Inflammatory macrophage treated with lipopolysaccharide for 4 hours (primary cell): Measurements from ENCODE around the gene MICALL1.
"Not testable (repeated sequence)": the region's sequence is repeated elsewhere in the genome, so short reads cannot be mapped to it uniquely, and the experiment has no call there.

Experiments
- DNase-seq: peaks from one replicate; pipeline ENCODE4 v3.0.0-alpha.2; 2020

The MICALL1 gene

DNA sequence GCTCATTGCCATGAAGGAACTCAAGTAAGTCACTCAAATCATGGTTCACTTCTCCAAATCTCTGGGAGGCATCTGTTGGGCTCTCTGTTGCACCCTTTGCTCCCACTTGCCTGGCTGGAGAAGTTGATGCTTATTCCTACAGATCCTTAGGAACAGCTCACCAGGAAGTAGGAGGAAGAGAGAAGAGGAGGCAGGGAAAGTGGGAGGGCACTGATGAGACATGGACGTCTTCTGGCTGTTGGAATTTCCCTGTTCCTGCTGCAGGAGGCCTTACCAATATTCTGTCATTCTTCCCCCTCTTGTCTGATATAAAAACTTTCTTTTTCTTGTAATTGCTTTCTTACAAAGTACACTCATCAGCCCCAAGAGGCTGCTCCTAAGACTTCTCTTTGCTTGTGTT is 61.0 kb downstream of the MICALL1 start:
- DNase-seq: no peak

- DNase-seq: no peak
These were observed 61.7 kb downstream of the MICALL1 start for GRCh38 chr22:37967637-37968451.

DNA sequence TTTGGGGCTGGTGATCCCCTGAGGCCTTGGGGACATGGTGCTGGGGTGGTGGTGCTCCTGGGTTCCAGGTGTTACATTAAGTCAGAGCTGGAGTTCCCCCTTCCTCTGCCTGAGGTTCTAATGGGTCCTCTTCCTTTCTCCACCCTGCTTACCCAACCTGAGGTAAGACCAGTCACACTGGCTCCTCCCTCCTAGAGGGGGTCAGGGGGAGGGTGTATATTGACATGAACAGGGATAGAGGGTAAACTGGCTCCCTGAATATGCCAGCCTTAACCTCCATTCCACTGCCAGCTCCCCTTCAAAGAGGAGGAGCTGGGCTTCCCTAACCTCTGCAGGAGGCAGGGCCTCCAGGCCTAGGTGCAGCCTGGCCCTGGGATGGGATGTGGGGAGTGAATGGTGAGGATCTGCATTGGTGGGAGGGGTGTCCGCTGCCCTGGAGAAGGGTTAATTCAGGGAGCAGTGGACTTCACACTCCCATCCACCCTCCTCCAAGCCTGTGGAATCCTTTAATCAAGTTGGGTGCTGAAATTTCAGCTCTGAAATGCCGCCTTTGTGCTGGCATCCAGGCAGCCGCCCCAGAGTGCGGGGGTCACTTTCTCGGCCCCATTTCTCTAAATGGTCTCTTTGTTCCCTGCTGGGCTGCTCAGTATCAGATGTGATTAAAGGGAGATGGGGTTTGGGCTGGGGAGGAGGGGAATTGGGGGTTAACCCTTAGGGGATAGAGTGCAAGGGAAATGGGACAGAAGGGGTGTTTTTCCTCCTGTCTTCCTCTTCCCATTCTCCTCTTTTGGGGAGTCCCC is 62.6 kb downstream of the MICALL1 start:
- DNase-seq: no peak

DNA sequence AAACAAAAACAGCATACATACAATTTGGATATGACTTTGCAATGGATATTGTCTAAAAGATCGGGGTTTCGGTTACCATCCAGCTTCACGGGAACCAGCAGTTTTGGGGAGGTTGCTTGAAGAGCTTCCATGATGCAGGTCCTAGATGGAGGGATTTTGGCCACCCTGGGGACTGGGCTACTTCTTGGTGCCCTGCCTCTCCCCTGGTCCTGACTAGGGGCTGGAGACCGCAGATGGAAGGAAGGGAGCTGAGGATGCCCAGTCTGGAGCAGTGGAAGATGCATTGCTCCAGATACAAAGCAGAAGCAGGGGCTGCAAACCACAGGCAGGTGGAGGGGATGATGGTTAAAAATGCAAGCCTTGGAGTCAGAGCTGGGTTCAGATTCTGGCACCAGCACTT is 64.8 kb downstream of the MICALL1 start:
- no peak for DNase-seq

- no peak for DNase-seq
These were observed 65.7 kb downstream of the MICALL1 start for GRCh38 chr22:37971475-37972434.

- DNase-seq: no peak
These were observed 66.4 kb downstream of the MICALL1 start for GRCh38 chr22:37972527-37972926.

- DNase-seq: no peak
These were observed 67.4 kb downstream of the MICALL1 start for GRCh38 chr22:37973271-37974170.

GRCh38 chr22:37975153-37975552 is 69.1 kb downstream of the MICALL1 start:
- DNase-seq: no peak

GRCh38 chr22:37976022-37976421 is 69.9 kb downstream of the MICALL1 start:
- DNase-seq: not testable (repeated sequence)

- no peak for DNase-seq
These were observed 70.5 kb downstream of the MICALL1 start for GRCh38 chr22:37976547-37976946.

DNA sequence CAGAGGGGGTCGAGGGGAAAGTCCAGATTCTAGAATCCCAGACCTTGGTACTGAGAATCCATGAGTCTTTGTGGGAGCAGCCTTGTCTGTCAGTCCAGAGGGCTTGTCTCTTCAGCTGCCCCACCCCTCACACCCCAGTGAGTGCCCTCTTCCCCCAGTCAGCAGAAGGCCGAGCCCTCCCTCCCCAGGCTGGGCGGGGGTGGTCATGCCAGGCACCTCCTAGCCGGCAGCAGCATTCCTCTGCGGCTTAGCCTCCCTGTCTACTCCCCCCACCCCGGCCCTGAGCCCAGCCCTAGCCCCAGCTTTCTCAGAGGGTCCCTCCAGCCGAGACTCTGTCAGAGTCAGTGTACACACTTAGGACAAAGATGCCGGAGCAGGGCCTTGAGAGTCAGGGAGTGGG is 73.7 kb downstream of the MICALL1 start:
- DNase-seq: no peak

- DNase-seq: no peak
These were observed 75.3 kb downstream of the MICALL1 start for GRCh38 chr22:37981282-37982011.

DNA sequence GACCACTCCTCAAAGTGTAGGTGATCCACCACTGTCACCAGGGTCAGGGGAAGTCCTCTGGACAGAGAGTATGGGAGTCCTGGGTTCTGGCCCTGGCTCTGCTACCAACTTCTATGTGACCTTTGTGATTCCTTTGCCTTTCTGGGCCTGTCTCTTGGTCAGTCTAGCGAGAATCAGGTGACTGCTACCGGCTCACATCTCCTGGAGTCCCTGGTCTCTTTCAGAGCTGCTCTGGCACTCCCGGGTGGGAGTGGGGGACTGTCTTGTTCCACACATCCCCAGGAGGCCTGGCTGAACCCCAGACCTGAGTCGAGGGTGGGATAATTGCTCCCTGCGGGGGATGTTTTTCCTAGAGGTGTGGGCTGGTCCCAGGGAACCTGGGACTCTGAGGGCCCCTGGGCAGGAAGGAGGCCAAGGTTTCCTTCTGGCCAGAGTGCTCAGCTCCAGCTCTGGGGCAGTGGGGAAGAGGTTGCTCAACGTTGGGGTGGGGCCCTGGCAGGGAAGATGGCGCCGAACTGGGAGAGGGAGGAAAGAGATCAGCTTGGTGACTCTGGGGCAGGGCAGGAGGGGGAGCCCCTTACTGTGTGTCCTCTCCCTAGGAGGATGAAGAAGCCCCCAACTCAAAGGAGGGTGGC is 76.2 kb downstream of the MICALL1 start:
- no peak for DNase-seq

GRCh38 chr22:37982938-37983859 is 77.1 kb downstream of the MICALL1 start:
- no peak for DNase-seq

- DNase-seq: no peak
These were observed 78.0 kb downstream of the MICALL1 start, which contains the start of gene SOX10 for GRCh38 chr22:37983860-37984791. TSS of gene SOX10 (minus strand) at chr22:37984555. CDS start at chr22:37983784, 771 bp downstream.

DNA sequence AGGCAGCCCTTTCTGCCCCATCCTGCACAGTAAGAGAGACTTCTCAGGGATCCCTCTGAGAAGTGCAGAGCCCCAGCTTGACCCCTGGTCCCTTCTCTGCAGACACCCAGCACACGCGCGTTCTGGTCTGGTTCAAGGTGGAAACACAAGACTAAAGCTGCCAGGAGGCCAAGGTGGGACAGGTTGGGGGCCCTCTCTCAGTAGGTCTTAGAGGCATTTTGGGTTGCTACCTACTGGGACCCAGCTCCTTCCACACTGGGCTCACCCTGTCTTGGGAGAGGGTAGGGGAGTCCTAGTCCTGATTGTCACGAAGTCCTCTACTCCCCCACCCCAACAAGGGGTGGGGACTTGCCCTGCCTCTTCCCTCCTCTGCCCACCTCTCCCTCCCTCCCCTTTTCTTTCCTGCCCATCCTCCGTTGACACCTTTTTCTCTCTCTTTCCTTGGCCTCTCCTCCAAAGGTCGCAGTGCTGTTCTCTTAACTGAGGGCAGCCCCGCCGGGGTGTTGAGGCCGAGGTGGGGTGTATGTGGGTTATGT is 79.0 kb downstream of the MICALL1 start:
- no peak for DNase-seq

GRCh38 chr22:37985751-37986281 is 79.7 kb downstream of the MICALL1 start:
- no peak for DNase-seq

DNA sequence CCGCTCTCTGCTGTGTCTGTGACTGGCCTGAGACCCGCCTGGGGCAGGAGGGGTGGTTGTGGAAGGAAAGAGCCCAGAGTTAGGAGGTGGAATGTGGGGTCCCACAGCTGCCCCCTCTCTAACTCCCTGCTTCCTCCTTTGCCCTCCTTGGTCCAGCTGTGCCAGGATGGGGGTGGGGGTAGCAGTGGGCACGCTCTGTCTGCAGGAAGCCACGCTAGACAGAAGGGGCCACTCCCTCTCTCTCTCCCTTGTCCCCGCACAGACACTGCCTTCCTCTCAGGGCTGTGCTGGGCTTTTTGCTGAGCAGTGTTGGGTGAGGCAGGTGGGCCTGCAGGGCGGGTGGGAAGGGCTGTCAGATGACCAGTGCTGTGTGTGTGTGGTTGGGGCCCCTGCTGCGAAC is 80.3 kb downstream of the MICALL1 start:
- DNase-seq: no peak
